ENCODE data around the gene PDIA4. TPM values are rescaled to one million over a fixed set of nuclear protein-coding genes. Genes with fewer than 3 reads are reported as not detected.

The PDIA4 gene, protein sequence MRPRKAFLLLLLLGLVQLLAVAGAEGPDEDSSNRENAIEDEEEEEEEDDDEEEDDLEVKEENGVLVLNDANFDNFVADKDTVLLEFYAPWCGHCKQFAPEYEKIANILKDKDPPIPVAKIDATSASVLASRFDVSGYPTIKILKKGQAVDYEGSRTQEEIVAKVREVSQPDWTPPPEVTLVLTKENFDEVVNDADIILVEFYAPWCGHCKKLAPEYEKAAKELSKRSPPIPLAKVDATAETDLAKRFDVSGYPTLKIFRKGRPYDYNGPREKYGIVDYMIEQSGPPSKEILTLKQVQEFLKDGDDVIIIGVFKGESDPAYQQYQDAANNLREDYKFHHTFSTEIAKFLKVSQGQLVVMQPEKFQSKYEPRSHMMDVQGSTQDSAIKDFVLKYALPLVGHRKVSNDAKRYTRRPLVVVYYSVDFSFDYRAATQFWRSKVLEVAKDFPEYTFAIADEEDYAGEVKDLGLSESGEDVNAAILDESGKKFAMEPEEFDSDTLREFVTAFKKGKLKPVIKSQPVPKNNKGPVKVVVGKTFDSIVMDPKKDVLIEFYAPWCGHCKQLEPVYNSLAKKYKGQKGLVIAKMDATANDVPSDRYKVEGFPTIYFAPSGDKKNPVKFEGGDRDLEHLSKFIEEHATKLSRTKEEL
- total RNA-seq, result 100 to 1,000 TPM in 1 of 2 donors, 10 to 100 TPM in 1; 84.5 to 123 TPM
- 10 to 100 TPM; 80.2 to 86.4 TPM for polyA plus RNA-seq (ENCODE audit: insufficient read length in 2 of 2)
- long read RNA-seq, donor 1, transcript PDIA4-201 (10 exons, 2,903 nt), result major isoform, 14 of 46 reads
- long read RNA-seq, donor 1, partial matches to known transcripts, result 30 of 46 reads
- long read RNA-seq, donor 1, other reads (novel, unspliced or antisense), result 0 of 46 reads
- long read RNA-seq, donor 2, transcript PDIA4-201 (10 exons, 2,903 nt), result major isoform, 7 of 25 reads
- long read RNA-seq, donor 2, partial matches to known transcripts, result 18 of 25 reads
- long read RNA-seq, donor 2, other reads (novel, unspliced or antisense), result 0 of 25 reads
- long read RNA-seq, donor 3, transcript PDIA4-201 (10 exons, 2,903 nt), result major isoform, 9 of 31 reads
- long read RNA-seq, donor 3, partial matches to known transcripts, result 21 of 31 reads
- long read RNA-seq, donor 3, other reads (novel, unspliced or antisense), result 0 of 31 reads
- long read RNA-seq, donor 4, transcript PDIA4-201 (10 exons, 2,903 nt), result major isoform, 42 of 153 reads
- long read RNA-seq, donor 4, partial matches to known transcripts, result 110 of 153 reads
- long read RNA-seq, donor 4, other reads (novel, unspliced or antisense), result 0 of 153 reads

DNA sequence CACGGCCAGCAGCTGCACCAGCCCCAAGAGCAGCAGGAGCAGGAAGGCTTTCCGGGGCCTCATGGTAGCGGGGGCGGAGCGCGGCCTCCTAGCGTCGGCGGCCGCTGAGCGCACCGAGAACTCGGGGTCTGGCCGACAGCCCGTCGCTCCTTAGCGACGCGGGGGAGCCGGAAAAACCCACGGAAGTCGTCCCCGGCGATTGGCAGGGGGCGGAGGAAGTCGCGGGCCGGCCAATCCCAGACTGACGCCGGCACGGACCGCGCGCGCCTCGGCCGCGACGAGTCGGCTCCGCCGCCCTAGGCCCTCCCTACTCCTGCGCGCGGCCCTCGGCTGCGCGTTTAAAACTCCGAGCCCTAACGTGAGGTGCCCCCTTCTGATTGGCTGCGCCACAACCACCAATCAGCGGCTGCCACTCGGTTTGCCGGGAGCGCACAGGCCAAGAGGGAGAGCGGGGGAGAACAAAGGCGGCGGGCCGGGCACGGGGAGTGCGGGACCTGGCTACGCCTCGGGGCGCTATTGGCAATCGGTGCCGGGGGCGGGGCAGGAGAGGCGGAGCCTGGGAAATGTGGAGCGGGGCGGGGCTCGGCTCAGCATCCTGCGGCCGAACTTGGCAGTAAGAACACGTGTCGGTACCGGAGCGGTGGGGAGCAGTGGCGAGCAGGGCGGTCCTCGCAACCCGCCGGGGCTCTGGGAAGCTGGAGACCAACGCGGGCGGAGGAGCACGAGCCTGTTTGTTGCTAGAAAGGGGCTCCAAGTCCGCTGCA is at the start of gene PDIA4:
TSS of gene PDIA4 (minus strand) at position 160 of the 764 bp plus-strand sequence. CDS start at position 63, 97 bp downstream.
- peak within 1 kb of the TSS; percentile 78 for H3K4me3 ChIP-seq (ENCODE audit: low read depth, low read length)
- no peaks in the 10 kb centered on the region for H3K36me3 ChIP-seq (ENCODE audit: control insufficient read depth, insufficient read depth, low read length)
- no peaks in the 10 kb centered on the region for H3K27me3 ChIP-seq (ENCODE audit: control insufficient read depth, insufficient read depth, low read length)
- peaks cover 15% of the 10 kb centered on the region for H3K4me1 ChIP-seq (ENCODE audit: control insufficient read depth, insufficient read depth, low read length)
- WGBS (ENCODE audit: insufficient coverage), result under 1% methylated on average over 87 of the region's 87 CpGs
- no peaks in the 10 kb centered on the region for H3K9me3 ChIP-seq (ENCODE audit: control insufficient read depth, insufficient read depth, low read length)
- peak within 1 kb of the TSS; percentile 89 for H3K27ac ChIP-seq (ENCODE audit: low read depth, low read length)
- DNase-seq (ENCODE audit: low read depth in 4 of 6, low spot score in 6 of 6), result peak; percentile 94 to 100 (median 97)

DNA sequence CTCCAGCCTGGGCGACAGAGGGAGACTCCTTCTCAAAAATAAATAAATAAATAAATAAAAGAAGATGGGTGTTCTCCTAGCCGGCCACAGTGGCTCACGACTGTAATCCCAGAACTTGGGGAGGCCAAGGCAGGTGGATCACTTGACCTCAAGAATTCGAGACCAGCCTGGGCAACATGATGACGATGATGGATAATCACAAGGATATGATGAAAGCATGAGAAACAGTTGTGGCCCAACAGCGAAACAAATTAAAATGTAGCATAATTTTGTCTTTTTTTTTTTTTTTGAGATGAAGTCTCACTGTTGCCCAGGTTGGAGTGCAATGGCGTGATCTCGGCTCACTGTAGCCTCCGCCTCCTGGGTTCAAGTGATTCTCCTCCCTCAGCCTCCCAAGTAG is 49.3 kb upstream of the PDIA4 start:
- peaks cover 17% of the 10 kb centered on the region for H3K36me3 ChIP-seq (ENCODE audit: control insufficient read depth, insufficient read depth, low read length)
- H3K4me1 ChIP-seq (ENCODE audit: control insufficient read depth, insufficient read depth, low read length), result no peaks in the 10 kb centered on the region
- 96% methylated on average over 4 of the region's 9 CpGs for WGBS (ENCODE audit: insufficient coverage)
- no peaks in the 10 kb centered on the region for H3K9me3 ChIP-seq (ENCODE audit: control insufficient read depth, insufficient read depth, low read length)
- no peak for DNase-seq (ENCODE audit: low read depth in 4 of 6, low spot score in 6 of 6)
- no peak overlapping the region for H3K27ac ChIP-seq (ENCODE audit: low read depth, low read length)
- H3K4me3 ChIP-seq (ENCODE audit: low read depth, low read length), result no peak overlapping the region
- H3K27me3 ChIP-seq (ENCODE audit: control insufficient read depth, insufficient read depth, low read length), result no peaks in the 10 kb centered on the region

GRCh38 chr7:149075286-149075685 is 47.0 kb upstream of the PDIA4 start:
- Histone ChIP-seq H3K4me1 (ENCODE audit: control insufficient read depth, insufficient read depth, low read length) (no peaks in the 10 kb centered on the region), H3K27me3 (ENCODE audit: control insufficient read depth, insufficient read depth, low read length) (no peaks in the 10 kb centered on the region), H3K27ac (ENCODE audit: low read depth, low read length) (no peak overlapping the region), H3K36me3 (ENCODE audit: control insufficient read depth, insufficient read depth, low read length) (peaks cover 39% of the 10 kb centered on the region), H3K4me3 (ENCODE audit: low read depth, low read length) (no peak overlapping the region), H3K9me3 (ENCODE audit: control insufficient read depth, insufficient read depth, low read length) (no peaks in the 10 kb centered on the region)
- no peak for DNase-seq (ENCODE audit: low read depth in 4 of 6, low spot score in 6 of 6)
- WGBS (ENCODE audit: insufficient coverage), result no CpG with 5 or more reads among the region's 2 CpGs

DNA sequence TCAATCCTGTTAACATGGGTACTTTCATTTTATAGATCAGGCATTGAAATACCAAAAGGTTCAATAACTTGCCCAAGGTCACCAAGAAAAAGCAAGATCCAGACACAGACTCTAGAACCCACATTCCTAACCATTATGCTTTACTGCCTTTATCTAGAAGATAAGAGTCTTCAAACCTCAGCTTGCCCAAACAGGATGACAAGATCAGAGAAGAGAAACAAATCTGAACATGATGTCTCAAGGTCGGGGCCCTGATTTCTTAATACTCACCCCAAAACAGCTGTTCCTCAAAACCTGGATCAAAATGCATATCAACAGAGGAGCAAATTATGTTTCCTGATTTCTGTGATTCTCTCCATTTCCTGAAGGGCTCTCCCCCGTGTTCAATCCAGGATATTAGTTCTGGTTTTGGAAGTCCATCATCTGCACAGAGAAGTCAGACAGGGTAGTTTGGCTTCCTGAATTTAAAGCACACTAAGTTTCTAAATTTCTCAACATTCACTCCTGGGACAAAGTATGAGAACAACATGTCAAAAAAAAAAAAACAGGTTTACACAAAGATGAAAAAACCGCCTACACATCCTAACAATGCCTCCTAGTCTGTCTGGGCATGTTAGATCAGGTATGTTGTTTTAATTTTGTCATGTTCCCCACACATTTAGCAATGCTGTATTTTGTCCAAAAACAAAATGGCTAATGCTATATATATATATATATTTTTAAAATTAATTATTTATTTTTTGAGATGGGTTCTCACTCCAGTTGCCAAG is 46.0 kb upstream of the PDIA4 start:
- WGBS (ENCODE audit: insufficient coverage), result no CpG with 5 or more reads among the region's 3 CpGs
- no peak for DNase-seq (ENCODE audit: low read depth in 4 of 6, low spot score in 6 of 6)
- Histone ChIP-seq H3K27ac (ENCODE audit: low read depth, low read length) (no peak overlapping the region), H3K4me1 (ENCODE audit: control insufficient read depth, insufficient read depth, low read length) (no peaks in the 10 kb centered on the region), H3K36me3 (ENCODE audit: control insufficient read depth, insufficient read depth, low read length) (peaks cover 40% of the 10 kb centered on the region), H3K9me3 (ENCODE audit: control insufficient read depth, insufficient read depth, low read length) (no peaks in the 10 kb centered on the region), H3K27me3 (ENCODE audit: control insufficient read depth, insufficient read depth, low read length) (no peaks in the 10 kb centered on the region), H3K4me3 (ENCODE audit: low read depth, low read length) (no peak overlapping the region)

GRCh38 chr7:149072438-149072775 is 44.1 kb upstream of the PDIA4 start:
- WGBS (ENCODE audit: insufficient coverage), result 100% methylated on average over 1 of the region's 4 CpGs
- Histone ChIP-seq H3K27me3 (ENCODE audit: control insufficient read depth, insufficient read depth, low read length) (no peaks in the 10 kb centered on the region), H3K9me3 (ENCODE audit: control insufficient read depth, insufficient read depth, low read length) (no peaks in the 10 kb centered on the region), H3K27ac (ENCODE audit: low read depth, low read length) (no peak overlapping the region), H3K4me1 (ENCODE audit: control insufficient read depth, insufficient read depth, low read length) (no peaks in the 10 kb centered on the region), H3K36me3 (ENCODE audit: control insufficient read depth, insufficient read depth, low read length) (peaks cover 47% of the 10 kb centered on the region), H3K4me3 (ENCODE audit: low read depth, low read length) (no peak overlapping the region)
- no peak for DNase-seq (ENCODE audit: low read depth in 4 of 6, low spot score in 6 of 6)

- DNase-seq (ENCODE audit: low read depth in 4 of 6, low spot score in 6 of 6), result no peak
- WGBS (ENCODE audit: insufficient coverage), result 72% methylated on average over 45 of the region's 46 CpGs
- Histone ChIP-seq H3K4me3 (ENCODE audit: low read depth, low read length) (no peak overlapping the region), H3K4me1 (ENCODE audit: control insufficient read depth, insufficient read depth, low read length) (no peaks in the 10 kb centered on the region), H3K27me3 (ENCODE audit: control insufficient read depth, insufficient read depth, low read length) (no peaks in the 10 kb centered on the region), H3K27ac (ENCODE audit: low read depth, low read length) (no peak overlapping the region), H3K36me3 (ENCODE audit: control insufficient read depth, insufficient read depth, low read length) (peaks cover 48% of the 10 kb centered on the region), H3K9me3 (ENCODE audit: control insufficient read depth, insufficient read depth, low read length) (no peaks in the 10 kb centered on the region)
These were observed 43.5 kb upstream of the PDIA4 start for GRCh38 chr7:149071641-149072437.

DNA sequence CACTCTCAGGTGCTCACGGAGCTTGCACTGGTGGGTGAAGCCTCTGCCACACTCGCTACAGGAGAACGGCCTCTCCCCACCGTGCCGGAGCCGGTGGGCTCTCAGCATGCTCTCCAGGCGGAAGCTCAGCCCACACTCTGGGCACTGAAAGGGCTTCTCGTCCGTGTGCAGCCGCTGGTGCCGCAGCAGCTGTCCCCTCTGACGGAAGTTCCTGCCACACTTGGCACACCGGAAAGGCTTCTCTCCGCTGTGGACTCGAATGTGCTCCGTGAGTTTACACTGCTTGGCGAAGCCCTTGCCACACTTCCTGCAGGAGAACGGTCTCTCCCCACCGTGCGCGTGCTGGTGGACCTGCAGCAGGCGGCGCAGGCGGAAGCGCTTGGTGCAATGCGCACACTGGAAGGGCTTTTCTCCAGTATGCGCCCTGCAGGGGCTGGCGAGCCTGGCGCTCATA is 42.9 kb upstream of the PDIA4 start:
- no peak for DNase-seq (ENCODE audit: low read depth in 4 of 6, low spot score in 6 of 6)
- H3K27ac ChIP-seq (ENCODE audit: low read depth, low read length), result no peak overlapping the region
- H3K36me3 ChIP-seq (ENCODE audit: control insufficient read depth, insufficient read depth, low read length), result peaks cover 45% of the 10 kb centered on the region
- 96% methylated on average over 29 of the region's 29 CpGs for WGBS (ENCODE audit: insufficient coverage)
- no peaks in the 10 kb centered on the region for H3K9me3 ChIP-seq (ENCODE audit: control insufficient read depth, insufficient read depth, low read length)
- H3K27me3 ChIP-seq (ENCODE audit: control insufficient read depth, insufficient read depth, low read length), result no peaks in the 10 kb centered on the region
- no peaks in the 10 kb centered on the region for H3K4me1 ChIP-seq (ENCODE audit: control insufficient read depth, insufficient read depth, low read length)
- no peak overlapping the region for H3K4me3 ChIP-seq (ENCODE audit: low read depth, low read length)
